H1 (cell line): Measurements from ENCODE around the gene CACNA1F. TPM values are rescaled to one million over a fixed set of nuclear protein-coding genes. Genes with fewer than 3 reads are reported as not detected.

Experiments used
- CTCF ChIA-PET: fragments of 300-600 bp; sonication (Branson Sonifier 250); formaldehyde crosslinking; loops from one replicate; lab custom pipeline; 2021; ENCODE audit not compliant: partially characterized antibody; lab: Charles Lee
- POLR2A ChIA-PET: fragments of 300-600 bp; sonication (Branson Sonifier 250); formaldehyde crosslinking; loops from one replicate; lab custom pipeline; 2021; ENCODE audit warnings: inconsistent platforms; ENCODE audit not compliant: partially characterized antibody; lab: Charles Lee
- DNase-seq, 2 experiments: peaks; one replicate each; pipeline versions ENCODE4 v3.0.0 to v3.0.0-alpha.2; 2010 to 2022; ENCODE audit warnings: low spot score in 2 of 2, low read depth in 1 of 2, mixed read lengths in 1 of 2
- FAIRE-seq: peaks from 2 replicates; lab custom pipeline; 2011; peaks lifted over from hg19 to GRCh38; lab: Jason Lieb, UNC
- H2AFZ ChIP-seq: 2 replicates; pipeline ENCODE4 v1.8.1; 2012; ENCODE audit warnings: low read length, inconsistent platforms
- H2AK5ac ChIP-seq: 2 replicates; pipeline ENCODE4 v1.6.1; 2013; ENCODE audit warnings: low read depth, low read length
- H2BK120ac ChIP-seq: replicated peaks from 2 replicates; pipeline ENCODE3; 2013; ENCODE audit warnings: low read depth, low read length, inconsistent platforms
- H2BK12ac ChIP-seq: 2 replicates; pipeline ENCODE4 v1.6.1; 2013; ENCODE audit warnings: low read depth, low read length
- H2BK15ac ChIP-seq: 2 replicates; pipeline ENCODE4 v1.6.1; 2013; ENCODE audit warnings: low read length
- H2BK20ac ChIP-seq: 2 replicates; pipeline ENCODE4 v1.6.1; 2013; ENCODE audit warnings: low read length
- H2BK5ac ChIP-seq: 2 replicates; pipeline ENCODE4 v1.6.1; 2013; ENCODE audit warnings: low read depth, low read length
- H3K14ac ChIP-seq: 2 replicates; pipeline ENCODE4 v1.6.1; 2013; ENCODE audit warnings: inconsistent platforms; ENCODE audit not compliant: insufficient read length
- H3K18ac ChIP-seq: 2 replicates; pipeline ENCODE4 v1.6.1; 2013; ENCODE audit warnings: low read length; ENCODE audit errors: extremely low read depth
- H3K23ac ChIP-seq: 2 replicates; pipeline ENCODE4 v1.6.1; 2013; ENCODE audit warnings: inconsistent platforms; ENCODE audit not compliant: insufficient read length
- H3K23me2 ChIP-seq: 2 replicates; pipeline ENCODE4 v1.6.1; 2013; ENCODE audit warnings: low read depth, low read length
- H3K27ac ChIP-seq: 2 replicates; pipeline ENCODE4 v1.6.1; 2011; ENCODE audit warnings: low read depth, low read length, inconsistent platforms
- H3K27me3 ChIP-seq, 4 experiments: replicated peaks in 1 of 4; 1 replicate in 1 of 4; 2 replicates in 3 of 4; pipeline versions ENCODE4 v1.6.1 to v1.8.1; 2011 to 2013; ENCODE audit warnings: low read length in 3 of 4, mild to moderate bottlenecking in 3 of 4, inconsistent platforms in 2 of 4, mixed read lengths in 2 of 4, moderate library complexity in 1 of 4; ENCODE audit not compliant: control insufficient read depth in 3 of 4, insufficient read depth in 3 of 4; ENCODE audit errors: extremely low read depth in 1 of 4
- H3K36me3 ChIP-seq, 4 experiments: 2 replicates each; pipeline versions ENCODE4 v1.6.1 to v1.8.1; 2011 to 2013; ENCODE audit warnings: mild to moderate bottlenecking in 4 of 4, low read length in 3 of 4, moderate library complexity in 2 of 4, control low read depth in 1 of 4, inconsistent platforms in 1 of 4; ENCODE audit not compliant: insufficient read depth in 4 of 4, control insufficient read depth in 2 of 4
- H3K4ac ChIP-seq: replicated peaks from 2 replicates; pipeline ENCODE3; 2013; ENCODE audit warnings: low read length, low read depth, mixed read lengths, inconsistent platforms; ENCODE audit not compliant: insufficient read length
- H3K4me1 ChIP-seq, 4 experiments: replicated peaks in 1 of 4; 1 replicate in 1 of 4; 2 replicates in 3 of 4; pipeline versions ENCODE4 v1.6.1 to v1.8.1; 2011 to 2013; ENCODE audit warnings: low read length in 3 of 4, inconsistent platforms in 2 of 4, mixed read lengths in 1 of 4; ENCODE audit not compliant: insufficient read depth in 4 of 4, control insufficient read depth in 3 of 4
- H3K4me2 ChIP-seq, 2 experiments: 2 replicates each; pipeline versions ENCODE4 v1.6.1 to v1.8.1; 2011 to 2013; ENCODE audit warnings: low read depth in 2 of 2, low read length in 2 of 2, control low read depth in 1 of 2, inconsistent platforms in 1 of 2, mild to moderate bottlenecking in 1 of 2; ENCODE audit not compliant: insufficient read depth in 1 of 2
- H3K4me3 ChIP-seq, 4 experiments: fragments of 200-600, 300-600 bp in 1 of 4; sonication (generic), shearing (Covaris generic), sonication (Bioruptor Twin) in 1 of 4; 2 replicates each; pipeline versions ENCODE4 v1.5.1 to v1.8.1; 2011 to 2016; ENCODE audit warnings: low read length in 4 of 4, low read depth in 3 of 4, control low read depth in 2 of 4, inconsistent platforms in 2 of 4, mild to moderate bottlenecking in 2 of 4, mixed read lengths in 1 of 4, moderate library complexity in 1 of 4; ENCODE audit not compliant: insufficient read depth in 2 of 4; ENCODE audit errors: extremely low read depth in 1 of 4
- H3K56ac ChIP-seq: replicated peaks from 2 replicates; pipeline ENCODE3; 2013; ENCODE audit warnings: low read depth, mild to moderate bottlenecking, mixed read lengths, low read length, inconsistent platforms; ENCODE audit not compliant: insufficient read length
- H3K79me1 ChIP-seq: 2 replicates; pipeline ENCODE4 v1.6.1; 2013; ENCODE audit warnings: low read depth, low read length, control low read depth
- H3K79me2 ChIP-seq, 2 experiments: 2 replicates each; pipeline versions ENCODE4 v1.6.1 to v1.8.1; 2012 to 2013; ENCODE audit warnings: low read length in 2 of 2, mild to moderate bottlenecking in 2 of 2, inconsistent platforms in 1 of 2; ENCODE audit not compliant: insufficient read depth in 2 of 2, control insufficient read depth in 1 of 2
- H3K9ac ChIP-seq, 4 experiments: replicated peaks in 1 of 4; 1 replicate in 1 of 4; 2 replicates in 3 of 4; pipeline versions ENCODE4 v1.6.1 to v1.8.1; 2011 to 2013; ENCODE audit warnings: low read depth in 3 of 4, low read length in 3 of 4, control low read depth in 2 of 4, mild to moderate bottlenecking in 2 of 4, moderate library complexity in 2 of 4, inconsistent platforms in 1 of 4; ENCODE audit errors: extremely low read depth in 1 of 4
- H3K9me3 ChIP-seq, 2 experiments: 2 replicates each; pipeline versions ENCODE4 v1.6.1 to v1.8.1; 2012 to 2013; ENCODE audit warnings: mild to moderate bottlenecking in 2 of 2, moderate library complexity in 2 of 2, control low read depth in 1 of 2, inconsistent platforms in 1 of 2, low read depth in 1 of 2, low read length in 1 of 2, mixed read lengths in 1 of 2; ENCODE audit not compliant: insufficient read depth in 2 of 2
- H4K20me1 ChIP-seq, 2 experiments: replicated peaks in 1 of 2; 2 replicates each; pipeline versions ENCODE3 to v1.8.1; 2011 to 2013; ENCODE audit warnings: inconsistent platforms in 2 of 2, low read length in 2 of 2, mild to moderate bottlenecking in 1 of 2; ENCODE audit not compliant: insufficient read depth in 2 of 2, control insufficient read depth in 1 of 2
- H4K5ac ChIP-seq: 2 replicates; pipeline ENCODE4 v1.6.1; 2013; ENCODE audit warnings: low read length, low read depth, mixed read lengths, inconsistent platforms; ENCODE audit not compliant: insufficient read length
- H4K8ac ChIP-seq: 2 replicates; pipeline ENCODE4 v1.8.0; 2013; ENCODE audit warnings: mild to moderate bottlenecking, moderate library complexity, low read length, inconsistent platforms; ENCODE audit not compliant: insufficient read depth; ENCODE audit errors: extremely low read depth
- H4K91ac ChIP-seq: replicated peaks from 2 replicates; pipeline ENCODE3; 2013; ENCODE audit warnings: low read length, mixed read lengths, inconsistent platforms; ENCODE audit not compliant: insufficient read length
- BACH1 ChIP-seq: IDR thresholded peaks from 2 replicates; pipeline ENCODE4 v1.6.1; 2012; ENCODE audit warnings: low read length, improper control_type of control experiment
- CEBPB ChIP-seq: IDR thresholded peaks from 2 replicates; pipeline ENCODE4 v1.6.1; 2012; ENCODE audit warnings: low read depth, low read length
- CHD1 ChIP-seq: IDR thresholded peaks from 2 replicates; pipeline ENCODE4 v1.6.1; 2012; ENCODE audit warnings: low read depth, low read length, improper control_type of control experiment
- EGR1 ChIP-seq: IDR thresholded peaks from 2 replicates; pipeline ENCODE4 v1.6.1; 2011; ENCODE audit warnings: low read depth, low read length, borderline replicate concordance
- JUN ChIP-seq: IDR thresholded peaks from 2 replicates; pipeline ENCODE4 v1.6.1; 2011; ENCODE audit warnings: low read depth, mild to moderate bottlenecking, improper control_type of control experiment, low read length
- KDM1A ChIP-seq: fragments of 200-600, 300-600 bp; sonication (generic); IDR thresholded peaks from 2 replicates; pipeline ENCODE4 v1.7.1; 2016; ENCODE audit warnings: mild to moderate bottlenecking, low read length, borderline replicate concordance
- PHF8 ChIP-seq: fragments of 200-600 bp; sonication (generic); conservative IDR thresholded peaks from 2 replicates; pipeline ENCODE4 v1.7.1; 2012; ENCODE audit warnings: low read depth, mild to moderate bottlenecking, inconsistent platforms, low read length, moderate library complexity
- RXRA ChIP-seq: IDR thresholded peaks from 2 replicates; pipeline ENCODE4 v1.6.1; 2011; ENCODE audit warnings: low read depth, mild to moderate bottlenecking, low read length, moderate library complexity; ENCODE audit not compliant: insufficient read depth
- TAF1 ChIP-seq: IDR thresholded peaks from 2 replicates; pipeline ENCODE4 v1.6.1; 2011; ENCODE audit warnings: mild to moderate bottlenecking, low read depth, low read length
- WGBS, 2 experiments: shearing (Covaris generic) in 1 of 2; methylation state at CpG; one replicate each; pipeline versions ENCODE4 v1.1.6 to v1.1.7; 2013 to 2015; ENCODE audit warnings: low lambda C conversion rate in 2 of 2, mixed read lengths in 2 of 2, inconsistent platforms in 1 of 2, low coverage in 1 of 2, missing lambda C conversion rate in 1 of 2; ENCODE audit not compliant: insufficient replicate concordance in 2 of 2, insufficient coverage in 1 of 2, insufficient read length in 1 of 2; ENCODE audit errors: extremely low coverage in 1 of 2, missing lambda C conversion rate in 1 of 2; 5-methylcytosine and 5-hydroxymethylcytosine counted together
- polyA plus RNA-seq, 7 experiments: library from polyadenylated mRNA; depleted of rRNA in 3 of 7; stranded (reverse) in 5 of 7; unstranded in 2 of 7; fragments of >200 nt in 5 of 7; fragments of 200-250 nt in 2 of 7; gene quantifications; 1 replicate in 5 of 7; 2 replicates in 1 of 7; 4 replicates in 1 of 7; pipeline versions ENCODE4 v1.2.1 to v1.2.3, GENCODE V29; 2011 to 2013; ENCODE audit warnings: missing spikeins in 2 of 7, mixed read lengths in 2 of 7
- total RNA-seq: library from RNA; stranded (reverse); fragmentation: NEBNext Ultra II Directional; extraction: Animal tissue kit (Norgen Biotek cat#: 25700); gene quantifications from 2 replicates; pipeline ENCODE4 v1.2.1, GENCODE V29; 2021
- TF ChIP-seq, protein P1 (sequence below), 3 experiments: IDR thresholded peaks; 1 replicate in 2 of 3; 2 replicates in 1 of 3; pipeline versions ENCODE4 v1.5.1 to v1.6.1; 2011; ENCODE audit warnings: low read length in 3 of 3, mild to moderate bottlenecking in 3 of 3, inconsistent platforms in 2 of 3, low read depth in 1 of 3, moderate library complexity in 1 of 3; ENCODE audit not compliant: insufficient read depth in 1 of 3; ENCODE audit errors: control extremely low read depth in 1 of 3

The CACNA1F gene
- total and polyA plus RNA-seq, 2 of the 8 experiments (the other 6 are each of a cell fraction or from before 2014, with no cell fraction given), result 0.59 to 0.84 TPM

- H3K27me3 ChIP-seq, result no peaks in the 10 kb centered on the region
- no peak overlapping the region for H3K9ac ChIP-seq
- H3K4ac ChIP-seq, result no peak overlapping the region
- no peak for FAIRE-seq
- H3K4me3 ChIP-seq, result no peak overlapping the region
- H3K23me2 ChIP-seq, result no peaks in the 10 kb centered on the region; the same call in 1 of the 2 replicates
- H3K18ac ChIP-seq, result no peak overlapping the region
- H2AFZ ChIP-seq, result no peak overlapping the region
- H2BK120ac ChIP-seq, result no peak overlapping the region
- WGBS, 2 experiments, result 92% methylated on average over 6 of the region's 28 CpGs; no CpG with 5 or more reads in 1 of the 2 experiments
- H3K56ac ChIP-seq, result no peak overlapping the region
- H2BK20ac ChIP-seq, result no peak overlapping the region
- ChIA-PET POLR2A (interaction anchor here (1.1 kb wide), 1 partner anchor 9 kb away, joined by 3 read pairs; no protein-coding TSS in a partner anchor), CTCF (interaction anchor here (1.4 kb wide), 1 partner anchor 55 kb away, joined by 4 read pairs; no protein-coding TSS in a partner anchor)
- no peaks in the 10 kb centered on the region; a peak in 1 of 8 replicates for H3K36me3 ChIP-seq
- H2BK5ac ChIP-seq, result no peak overlapping the region
- H3K27ac ChIP-seq, result no peak overlapping the region
- H4K91ac ChIP-seq, result no peak overlapping the region
- H4K8ac ChIP-seq, result no peak overlapping the region
- no peak overlapping the region for H2BK12ac ChIP-seq
- H3K4me1 ChIP-seq, result no peaks in the 10 kb centered on the region
- no peaks in the 10 kb centered on the region for H4K20me1 ChIP-seq
- no peak for DNase-seq
- no peak overlapping the region for H4K5ac ChIP-seq
- H2BK15ac ChIP-seq, result no peak overlapping the region
- H2AK5ac ChIP-seq, result no peak overlapping the region
- H3K79me2 ChIP-seq, result no peaks in the 10 kb centered on the region
- no peak overlapping the region for H3K14ac ChIP-seq
- H3K4me2 ChIP-seq, result no peak overlapping the region
- no peaks in the 10 kb centered on the region for H3K79me1 ChIP-seq
- no peaks in the 10 kb centered on the region for H3K9me3 ChIP-seq
- no peak overlapping the region for H3K23ac ChIP-seq
- TF ChIP-seq BACH1 (no peak), EGR1 (no peak), RXRA (no peak), KDM1A (no peak), TAF1 (no peak), CHD1 (no peak), JUN (no peak), PHF8 (no peak), CEBPB (no peak)
- TF ChIP-seq, protein P1, sequence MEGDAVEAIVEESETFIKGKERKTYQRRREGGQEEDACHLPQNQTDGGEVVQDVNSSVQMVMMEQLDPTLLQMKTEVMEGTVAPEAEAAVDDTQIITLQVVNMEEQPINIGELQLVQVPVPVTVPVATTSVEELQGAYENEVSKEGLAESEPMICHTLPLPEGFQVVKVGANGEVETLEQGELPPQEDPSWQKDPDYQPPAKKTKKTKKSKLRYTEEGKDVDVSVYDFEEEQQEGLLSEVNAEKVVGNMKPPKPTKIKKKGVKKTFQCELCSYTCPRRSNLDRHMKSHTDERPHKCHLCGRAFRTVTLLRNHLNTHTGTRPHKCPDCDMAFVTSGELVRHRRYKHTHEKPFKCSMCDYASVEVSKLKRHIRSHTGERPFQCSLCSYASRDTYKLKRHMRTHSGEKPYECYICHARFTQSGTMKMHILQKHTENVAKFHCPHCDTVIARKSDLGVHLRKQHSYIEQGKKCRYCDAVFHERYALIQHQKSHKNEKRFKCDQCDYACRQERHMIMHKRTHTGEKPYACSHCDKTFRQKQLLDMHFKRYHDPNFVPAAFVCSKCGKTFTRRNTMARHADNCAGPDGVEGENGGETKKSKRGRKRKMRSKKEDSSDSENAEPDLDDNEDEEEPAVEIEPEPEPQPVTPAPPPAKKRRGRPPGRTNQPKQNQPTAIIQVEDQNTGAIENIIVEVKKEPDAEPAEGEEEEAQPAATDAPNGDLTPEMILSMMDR (IDR thresholded peaks at IDR 0.05; ENCODE audit: control extremely low read depth in 1 of 3, insufficient read depth in 1 of 3, low read depth in 1 of 3, low read length in 3 of 3), result no peak
These were observed 15.0 kb upstream of the CACNA1F start for GRCh38 chrX:49247916-49248811.
